ENCODE measurements around the gene ABCG1. TPM values are rescaled to one million over a fixed set of nuclear protein-coding genes. Genes with fewer than 3 reads are reported as not detected.

The ABCG1 gene
- total and polyA plus RNA-seq, 4 donors: 11.5 to 65.0 (median 35.0) TPM

GRCh38 chr21:42247716-42248115 is 28.8 kb downstream of the ABCG1 start:
- TF ChIP-seq CTCF (IDR thresholded peaks at IDR 0.05; ENCODE audit: control extremely low read depth, extremely low read depth): no peak
- Histone ChIP-seq H3K27ac (ENCODE audit: low read depth in 1 of 2, low read length in 1 of 2) (no peak overlapping the region), H3K4me3 (no peak overlapping the region), H3K36me3 (ENCODE audit: control insufficient read depth in 4 of 4, insufficient read depth in 4 of 4, low read length in 4 of 4) (no peaks in the 10 kb centered on the region), H3K9me3 (ENCODE audit: control insufficient read depth in 4 of 4, insufficient read depth in 3 of 4, low read length in 3 of 4) (no peaks in the 10 kb centered on the region), H3K4me1 (ENCODE audit: control insufficient read depth in 5 of 5, insufficient read depth in 5 of 5, low read length in 5 of 5) (peaks cover 0 to 7% (median 4%) of the 10 kb centered on the region in 5 donors), H3K27me3 (ENCODE audit: control insufficient read depth in 3 of 3, insufficient read depth in 3 of 3, low read length in 2 of 3) (no peaks in the 10 kb centered on the region), H3K9ac (ENCODE audit: insufficient read depth in 1 of 2, low read length in 2 of 2) (no peak overlapping the region)
- no peak for ATAC-seq (ENCODE audit: insufficient read depth, low FRiP score)
- WGBS, 2 donors: 39 to 66% methylated on average over 11 of the region's 11 CpGs
- no peak for DNase-seq

GRCh38 chr21:42248241-42248640 is 29.3 kb downstream of the ABCG1 start:
- TF ChIP-seq CTCF (IDR thresholded peaks at IDR 0.05; ENCODE audit: control extremely low read depth, extremely low read depth): no peak
- Histone ChIP-seq H3K27ac (ENCODE audit: low read depth in 1 of 2, low read length in 1 of 2) (no peak overlapping the region), H3K4me3 (no peak overlapping the region), H3K9ac (ENCODE audit: insufficient read depth in 1 of 2, low read length in 2 of 2) (no peak overlapping the region), H3K36me3 (ENCODE audit: control insufficient read depth in 4 of 4, insufficient read depth in 4 of 4, low read length in 4 of 4) (no peaks in the 10 kb centered on the region), H3K27me3 (ENCODE audit: control insufficient read depth in 3 of 3, insufficient read depth in 3 of 3, low read length in 2 of 3) (no peaks in the 10 kb centered on the region), H3K9me3 (ENCODE audit: control insufficient read depth in 4 of 4, insufficient read depth in 3 of 4, low read length in 3 of 4) (no peaks in the 10 kb centered on the region), H3K4me1 (ENCODE audit: control insufficient read depth in 5 of 5, insufficient read depth in 5 of 5, low read length in 5 of 5) (peaks cover 0 to 7% (median 4%) of the 10 kb centered on the region in 5 donors)
- no peak for ATAC-seq (ENCODE audit: insufficient read depth, low FRiP score)
- WGBS, 2 donors: 88 to 89% methylated on average over 8 of the region's 8 CpGs
- no peak for DNase-seq

GRCh38 chr21:42248783-42249597 is 30.1 kb downstream of the ABCG1 start:
- no peak for DNase-seq
- TF ChIP-seq CTCF (IDR thresholded peaks at IDR 0.05; ENCODE audit: control extremely low read depth, extremely low read depth): no peak
- no peak overlapping the region for H3K27ac ChIP-seq (ENCODE audit: low read depth in 1 of 2, low read length in 1 of 2)
- H3K27me3 ChIP-seq (ENCODE audit: control insufficient read depth in 3 of 3, insufficient read depth in 3 of 3, low read length in 2 of 3): no peaks in the 10 kb centered on the region
- H3K4me3 ChIP-seq: no peak overlapping the region
- no peak for ATAC-seq (ENCODE audit: insufficient read depth, low FRiP score)
- 90% methylated on average over 12 of the region's 12 CpGs for whole genome bisulfite sequencing, 2 donors
- H3K9ac ChIP-seq (ENCODE audit: insufficient read depth in 1 of 2, low read length in 2 of 2): no peak overlapping the region
- H3K4me1 ChIP-seq (ENCODE audit: control insufficient read depth in 5 of 5, insufficient read depth in 5 of 5, low read length in 5 of 5): peaks cover 0 to 10% (median 4%) of the 10 kb centered on the region in 5 donors
- no peaks in the 10 kb centered on the region for H3K9me3 ChIP-seq (ENCODE audit: control insufficient read depth in 4 of 4, insufficient read depth in 3 of 4, low read length in 3 of 4)
- H3K36me3 ChIP-seq (ENCODE audit: control insufficient read depth in 4 of 4, insufficient read depth in 4 of 4, low read length in 4 of 4): no peaks in the 10 kb centered on the region
